Activated CD4-positive, alpha-beta T cell treated with anti-CD3 and anti-CD28 coated beads for 36 hours (primary cell): ENCODE data around the gene PRSS1. TPM values are rescaled to one million over a fixed set of nuclear protein-coding genes. Genes with fewer than 3 reads are reported as not detected.

ENCODE experiments used
- ATAC-seq: fragments of 200-7000 bp; cut with Tn5 transposase; one replicate; pipeline ENCODE4 v1.10.0; 2021; ENCODE audit warnings: mild to moderate bottlenecking, moderate library complexity
- CTCF ChIA-PET: fragments of 350-600 bp; sonication (Branson Sonifier 250); formaldehyde crosslinking; loops from one replicate; lab custom pipeline; 2021; ENCODE audit warnings: antibody characterized with exemption; lab: Charles Lee
- POLR2A ChIA-PET: fragments of 350-600 bp; sonication (Branson Sonifier 250); formaldehyde crosslinking; loops from one replicate; lab custom pipeline; 2021; ENCODE audit warnings: antibody characterized with exemption, inconsistent platforms; lab: Charles Lee
- DNase-seq: peaks from one replicate; pipeline ENCODE4 v3.0.0-alpha.2; 2020
- H3K27ac Mint-ChIP-seq: one replicate; pipeline ENCODE4 v1.8.0; 2021; ENCODE audit warnings: mixed read lengths
- H3K27me3 Mint-ChIP-seq: one replicate; pipeline ENCODE4 v1.8.0; 2021; ENCODE audit warnings: mixed read lengths
- H3K36me3 Mint-ChIP-seq: one replicate; pipeline ENCODE4 v1.8.0; 2021; ENCODE audit warnings: low read depth, mixed read lengths
- H3K4me1 Mint-ChIP-seq: one replicate; pipeline ENCODE4 v1.8.0; 2021; ENCODE audit warnings: mixed read lengths
- H3K4me3 Mint-ChIP-seq: one replicate; pipeline ENCODE4 v1.8.0; 2021; ENCODE audit warnings: mild to moderate bottlenecking, moderate library complexity, mixed read lengths
- H3K9me3 Mint-ChIP-seq: one replicate; pipeline ENCODE4 v1.8.0; 2021; ENCODE audit warnings: low read depth, mixed read lengths
- intact Hi-C, 2 experiments: fragments of 100-400 bp; cut with DNase I in 1 of 2; cut with micrococcal nuclease in 1 of 2; formaldehyde crosslinking; loops; one replicate each; pipeline versions ENCODE4 v1.14.2 to v1.15.1; 2022 to 2024; cut with DNase I, micrococcal nuclease
- total RNA-seq, 2 experiments: library from RNA; stranded (reverse); gene quantifications; one replicate each; pipeline ENCODE4 v1.2.3, GENCODE V29; 2021

PRSS1 gene
- total RNA-seq, 2 experiments from 2014 or later = not detected

DNA sequence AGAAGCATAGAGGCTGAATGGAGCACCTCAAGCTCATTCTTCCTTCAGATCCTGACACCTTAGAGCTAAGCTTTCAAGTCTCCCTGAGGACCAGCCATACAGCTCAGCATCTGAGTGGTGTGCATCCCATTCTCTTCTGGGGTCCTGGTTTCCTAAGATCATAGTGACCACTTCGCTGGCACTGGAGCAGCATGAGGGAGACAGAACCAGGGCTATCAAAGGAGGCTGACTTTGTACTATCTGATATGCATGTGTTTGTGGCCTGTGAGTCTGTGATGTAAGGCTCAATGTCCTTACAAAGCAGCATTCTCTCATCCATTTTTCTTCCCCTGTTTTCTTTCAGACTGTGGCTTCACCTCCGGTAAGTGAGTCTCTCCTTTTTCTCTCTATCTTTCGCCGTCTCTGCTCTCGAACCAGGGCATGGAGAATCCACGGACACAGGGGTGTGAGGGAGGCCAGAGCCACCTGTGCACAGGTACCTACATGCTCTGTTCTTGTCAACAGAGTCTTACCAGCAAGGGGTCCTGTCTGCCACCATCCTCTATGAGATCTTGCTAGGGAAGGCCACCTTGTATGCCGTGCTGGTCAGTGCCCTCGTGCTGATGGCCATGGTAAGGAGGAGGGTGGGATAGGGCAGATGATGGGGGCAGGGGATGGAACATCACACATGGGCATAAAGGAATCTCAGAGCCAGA is 52.5 kb downstream of the PRSS1 start:
- no peak for ATAC-seq
- ChIA-PET POLR2A (interaction anchor here (0.5 kb wide), 1 partner anchor 68 kb away, joined by 3 read pairs; no protein-coding TSS in a partner anchor), CTCF (interaction anchor here (0.6 to 0.7 kb wide), 3 partner anchors 40 to 559 kb away, joined by 3 to 4 read pairs (median 3); no protein-coding TSS in a partner anchor)
- peaks cover 86% of the 10 kb centered on the region for H3K36me3 Mint-ChIP-seq
- H3K27ac Mint-ChIP-seq = peak overlapping the region; percentile 99
- no peaks in the 10 kb centered on the region for H3K9me3 Mint-ChIP-seq
- no peak for DNase-seq
- H3K4me3 Mint-ChIP-seq = peak overlapping the region; percentile 99
- H3K27me3 Mint-ChIP-seq = no peaks in the 10 kb centered on the region
- intact Hi-C loops = loop anchor here in 1 of 2 experiments (10.0 kb wide), 2 partner anchors 583 to 1067 kb away; partner anchors contain the start of genes SSBP1 and ZYX
- peaks cover 76% of the 10 kb centered on the region for H3K4me1 Mint-ChIP-seq

DNA sequence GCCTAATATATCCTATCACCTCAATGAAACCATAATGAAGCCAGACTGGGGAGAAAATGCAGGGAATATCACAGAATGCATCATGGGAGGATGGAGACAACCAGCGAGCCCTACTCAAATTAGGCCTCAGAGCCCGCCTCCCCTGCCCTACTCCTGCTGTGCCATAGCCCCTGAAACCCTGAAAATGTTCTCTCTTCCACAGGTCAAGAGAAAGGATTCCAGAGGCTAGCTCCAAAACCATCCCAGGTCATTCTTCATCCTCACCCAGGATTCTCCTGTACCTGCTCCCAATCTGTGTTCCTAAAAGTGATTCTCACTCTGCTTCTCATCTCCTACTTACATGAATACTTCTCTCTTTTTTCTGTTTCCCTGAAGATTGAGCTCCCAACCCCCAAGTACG is 53.0 kb downstream of the PRSS1 start:
- ChIA-PET POLR2A (no interaction called here), CTCF (interaction anchor here (0.6 kb wide), 1 partner anchor 498 kb away, joined by 3 read pairs; no protein-coding TSS in a partner anchor)
- intact Hi-C loops = loop anchor here in 1 of 2 experiments (10.0 kb wide), 2 partner anchors 582 to 1068 kb away; partner anchors contain the start of genes SSBP1 and ZYX
- no peak for ATAC-seq
- Mint-ChIP-seq H3K4me1 (peaks cover 81% of the 10 kb centered on the region), H3K9me3 (no peaks in the 10 kb centered on the region), H3K36me3 (peaks cover 83% of the 10 kb centered on the region), H3K27me3 (no peaks in the 10 kb centered on the region), H3K4me3 (peak overlapping the region; percentile 99), H3K27ac (peak overlapping the region; percentile 99)
- no peak for DNase-seq

Other genes starting within 250 kb of the PRSS1 start
- gene PRSS2, start 21.5 kb downstream of the PRSS1 start, total RNA-seq = not detected
- gene EPHB6, start 105.6 kb downstream of the PRSS1 start, total RNA-seq = 10 to 100 TPM; 14.7 to 15.1 TPM
- gene TRPV6, start 136.3 kb downstream of the PRSS1 start, total RNA-seq = not detected
- not detected for gene TRPV5, start 184.3 kb downstream of the PRSS1 start, total RNA-seq
- not detected for gene LLCFC1, start 190.0 kb downstream of the PRSS1 start, total RNA-seq
- gene KEL, start 212.9 kb downstream of the PRSS1 start, total RNA-seq = under 1 TPM; 0.32 to 0.44 TPM